ENCODE data around the gene PLD5. TPM values are rescaled to one million over a fixed set of nuclear protein-coding genes. Genes with fewer than 3 reads are reported as not detected.
"Not testable (repeated sequence)": the region's sequence is repeated elsewhere in the genome, so short reads cannot be mapped to it uniquely, and the experiment has no call there.

Gene PLD5
- total and polyA plus RNA-seq, 3 experiments from 2014 or later = not detected

DNA sequence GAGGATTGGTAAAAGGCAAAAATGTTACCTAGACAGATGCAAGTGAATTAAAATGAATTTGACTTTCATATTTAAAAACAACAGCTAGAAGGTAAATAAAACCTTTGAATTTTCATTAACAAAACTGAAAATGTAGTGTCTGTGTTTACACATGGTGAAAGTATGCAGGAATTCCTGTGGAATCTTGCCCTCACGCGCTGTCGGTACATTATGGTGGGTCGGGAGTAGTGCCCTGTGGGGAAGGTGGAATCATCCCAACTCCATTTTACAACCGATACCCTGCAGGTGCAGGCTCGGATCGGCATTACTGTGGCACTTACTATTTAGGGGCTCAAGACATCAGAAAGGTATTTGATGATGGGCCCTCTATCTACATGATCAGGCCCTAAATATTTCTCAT is 328.4 kb downstream of the PLD5 start:
- DNase-seq = no peak
- Histone ChIP-seq H3K4me3 (ENCODE audit: low read length) (no peak overlapping the region), H3K9me3 (ENCODE audit: low read length) (no peaks in the 10 kb centered on the region), H3K27ac (ENCODE audit: low read depth, low read length) (no peak overlapping the region), H3K4me1 (ENCODE audit: insufficient read depth, low read length) (no peaks in the 10 kb centered on the region), H3K27me3 (ENCODE audit: insufficient read depth, low read length, poor library complexity, severe bottlenecking) (no peaks in the 10 kb centered on the region), H3K36me3 (ENCODE audit: insufficient read depth, low read length) (no peaks in the 10 kb centered on the region)
- peaks cover 0 to 6% (median 0%) of the 10 kb centered on the region in 5 donors for H3K9me3 Mint-ChIP-seq
- ChIA-PET POLR2A (no interaction called here), CTCF (no interaction called here)
- peaks cover 0 to 3% of the 10 kb centered on the region in 2 donors for H3K27me3 Mint-ChIP-seq
- no peaks in the 10 kb centered on the region for H3K36me3 Mint-ChIP-seq
- H3K4me3 Mint-ChIP-seq = no peak overlapping the region
- H3K4me1 Mint-ChIP-seq = no peaks in the 10 kb centered on the region
- H3K27ac Mint-ChIP-seq = no peak overlapping the region

DNA sequence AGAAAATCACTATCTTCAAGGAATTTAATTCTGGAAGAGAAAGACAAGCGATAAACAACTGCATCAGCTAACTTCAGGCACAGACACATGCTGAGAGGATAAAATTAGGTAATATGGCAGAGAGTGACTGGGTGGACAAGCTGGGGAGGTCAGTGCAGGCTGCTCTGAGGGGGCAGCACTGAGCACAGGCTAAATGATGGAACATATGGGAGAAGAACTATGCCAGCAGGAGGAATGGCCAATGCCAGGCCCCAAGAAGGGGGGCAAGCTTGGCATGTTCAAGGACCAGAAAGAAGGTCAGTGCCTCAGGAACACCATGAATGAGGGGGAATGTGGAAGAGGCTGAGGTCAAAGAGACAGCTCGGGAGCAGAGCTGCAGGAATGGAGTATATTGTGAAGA is 334.9 kb downstream of the PLD5 start:
- CTCF ChIA-PET = no interaction called here
- H3K4me1 Mint-ChIP-seq = no peaks in the 10 kb centered on the region
- no peak for DNase-seq
- Histone ChIP-seq H3K27ac (ENCODE audit: low read depth, low read length) (no peak overlapping the region), H3K27me3 (ENCODE audit: insufficient read depth, low read length, poor library complexity, severe bottlenecking) (no peaks in the 10 kb centered on the region), H3K4me1 (ENCODE audit: insufficient read depth, low read length) (no peaks in the 10 kb centered on the region), H3K9me3 (ENCODE audit: low read length) (no peaks in the 10 kb centered on the region), H3K4me3 (ENCODE audit: low read length) (no peak overlapping the region), H3K36me3 (ENCODE audit: insufficient read depth, low read length) (no peaks in the 10 kb centered on the region)
- no peak overlapping the region for H3K4me3 Mint-ChIP-seq
- no peak overlapping the region for H3K27ac Mint-ChIP-seq
- POLR2A ChIA-PET = no interaction called here
- H3K9me3 Mint-ChIP-seq = peaks cover 0 to 3% (median 2%) of the 10 kb centered on the region in 5 donors
- no peaks in the 10 kb centered on the region for H3K27me3 Mint-ChIP-seq
- H3K36me3 Mint-ChIP-seq = no peaks in the 10 kb centered on the region

DNA sequence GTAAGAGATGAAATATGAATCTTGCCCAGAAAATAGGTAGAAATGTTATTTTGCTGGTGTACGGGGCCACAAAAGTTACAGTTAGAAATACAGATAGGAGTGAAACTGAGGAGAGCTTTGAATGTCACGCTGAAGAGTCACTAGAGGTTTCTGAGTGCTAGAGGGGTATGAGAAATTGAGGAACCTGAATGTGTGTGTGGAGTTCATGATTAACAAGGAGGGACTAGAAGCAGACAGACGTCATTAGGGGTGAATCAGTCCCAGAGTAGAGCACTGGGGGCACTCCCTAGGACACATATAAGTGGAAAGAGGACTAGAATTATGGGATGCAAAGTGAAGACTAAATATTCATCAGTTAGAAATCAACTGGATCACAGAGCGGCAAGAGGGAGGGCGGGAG is 336.7 kb downstream of the PLD5 start:
- H3K4me1 ChIP-seq (ENCODE audit: insufficient read depth, low read length) = no peaks in the 10 kb centered on the region
- ChIA-PET CTCF (no interaction called here), POLR2A (no interaction called here)
- H3K9me3 Mint-ChIP-seq = peaks cover 0 to 3% (median 2%) of the 10 kb centered on the region in 5 donors
- H3K36me3 ChIP-seq (ENCODE audit: insufficient read depth, low read length) = no peaks in the 10 kb centered on the region
- no peaks in the 10 kb centered on the region for H3K36me3 Mint-ChIP-seq
- H3K9me3 ChIP-seq (ENCODE audit: low read length) = no peaks in the 10 kb centered on the region
- no peak overlapping the region for H3K4me3 Mint-ChIP-seq
- no peaks in the 10 kb centered on the region for H3K27me3 Mint-ChIP-seq
- H3K4me3 ChIP-seq (ENCODE audit: low read length) = no peak overlapping the region
- no peaks in the 10 kb centered on the region for H3K4me1 Mint-ChIP-seq
- H3K27ac ChIP-seq (ENCODE audit: low read depth, low read length) = no peak overlapping the region
- no peak for DNase-seq
- H3K27ac Mint-ChIP-seq = no peak overlapping the region
- H3K27me3 ChIP-seq (ENCODE audit: insufficient read depth, low read length, poor library complexity, severe bottlenecking) = no peaks in the 10 kb centered on the region

DNA sequence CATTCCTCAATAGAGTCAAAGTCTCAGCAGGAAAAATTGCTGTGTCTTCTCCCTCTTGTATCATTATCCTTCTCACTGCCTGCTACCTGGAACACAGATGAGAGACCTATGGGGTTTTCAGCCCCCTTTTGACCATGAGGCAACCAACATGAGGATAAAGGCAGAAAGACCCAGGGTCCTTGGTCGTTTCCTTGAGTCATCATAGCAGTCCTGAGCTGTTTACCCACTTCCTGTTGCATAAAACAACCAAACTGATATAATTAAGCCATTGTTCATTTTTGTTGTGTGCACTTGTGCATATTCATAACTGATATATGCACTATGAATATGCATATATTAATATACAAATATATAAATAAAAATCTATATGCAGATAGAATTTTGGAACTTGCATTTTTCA is 337.3 kb downstream of the PLD5 start:
- DNase-seq = no peak
- H3K4me1 ChIP-seq (ENCODE audit: insufficient read depth, low read length) = no peaks in the 10 kb centered on the region
- no peak overlapping the region for H3K4me3 Mint-ChIP-seq
- no peaks in the 10 kb centered on the region for H3K4me1 Mint-ChIP-seq
- peaks cover 0 to 3% (median 2%) of the 10 kb centered on the region in 5 donors for H3K9me3 Mint-ChIP-seq
- no peak overlapping the region for H3K4me3 ChIP-seq (ENCODE audit: low read length)
- H3K27me3 Mint-ChIP-seq = no peaks in the 10 kb centered on the region
- H3K27ac ChIP-seq (ENCODE audit: low read depth, low read length) = no peak overlapping the region
- no peaks in the 10 kb centered on the region for H3K36me3 ChIP-seq (ENCODE audit: insufficient read depth, low read length)
- H3K36me3 Mint-ChIP-seq = no peaks in the 10 kb centered on the region
- H3K9me3 ChIP-seq (ENCODE audit: low read length) = no peaks in the 10 kb centered on the region
- H3K27ac Mint-ChIP-seq = no peak overlapping the region
- H3K27me3 ChIP-seq (ENCODE audit: insufficient read depth, low read length, poor library complexity, severe bottlenecking) = no peaks in the 10 kb centered on the region
- ChIA-PET POLR2A (no interaction called here), CTCF (no interaction called here)

DNA sequence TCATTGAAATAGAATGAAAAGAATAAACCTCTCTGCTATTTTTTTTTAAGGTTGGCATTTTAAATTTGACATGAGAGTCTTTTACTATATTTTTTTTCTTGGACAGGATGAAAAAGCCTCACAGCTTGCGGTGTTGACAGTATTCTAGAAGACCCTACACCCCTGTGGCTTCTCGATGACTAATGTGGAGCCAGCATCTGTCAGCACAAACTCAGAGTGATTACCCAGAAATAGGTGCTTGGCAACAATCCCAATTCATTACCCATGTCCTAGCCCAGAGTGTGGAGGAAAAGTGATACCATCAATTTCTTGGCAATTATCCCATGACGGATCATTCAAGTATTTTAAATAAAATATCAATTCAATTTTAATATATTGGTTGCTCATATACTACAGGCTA is 338.8 kb downstream of the PLD5 start:
- H3K27me3 Mint-ChIP-seq = no peaks in the 10 kb centered on the region
- Histone ChIP-seq H3K4me1 (ENCODE audit: insufficient read depth, low read length) (no peaks in the 10 kb centered on the region), H3K4me3 (ENCODE audit: low read length) (no peak overlapping the region), H3K9me3 (ENCODE audit: low read length) (no peaks in the 10 kb centered on the region), H3K36me3 (ENCODE audit: insufficient read depth, low read length) (no peaks in the 10 kb centered on the region), H3K27me3 (ENCODE audit: insufficient read depth, low read length, poor library complexity, severe bottlenecking) (no peaks in the 10 kb centered on the region), H3K27ac (ENCODE audit: low read depth, low read length) (no peak overlapping the region)
- H3K27ac Mint-ChIP-seq = no peak overlapping the region
- H3K4me1 Mint-ChIP-seq = no peaks in the 10 kb centered on the region
- CTCF ChIA-PET = no interaction called here
- H3K36me3 Mint-ChIP-seq = no peaks in the 10 kb centered on the region
- no peak for DNase-seq
- H3K9me3 Mint-ChIP-seq = peaks cover 0 to 3% (median 0%) of the 10 kb centered on the region in 5 donors
- H3K4me3 Mint-ChIP-seq = no peak overlapping the region
- POLR2A ChIA-PET = no interaction called here

DNA sequence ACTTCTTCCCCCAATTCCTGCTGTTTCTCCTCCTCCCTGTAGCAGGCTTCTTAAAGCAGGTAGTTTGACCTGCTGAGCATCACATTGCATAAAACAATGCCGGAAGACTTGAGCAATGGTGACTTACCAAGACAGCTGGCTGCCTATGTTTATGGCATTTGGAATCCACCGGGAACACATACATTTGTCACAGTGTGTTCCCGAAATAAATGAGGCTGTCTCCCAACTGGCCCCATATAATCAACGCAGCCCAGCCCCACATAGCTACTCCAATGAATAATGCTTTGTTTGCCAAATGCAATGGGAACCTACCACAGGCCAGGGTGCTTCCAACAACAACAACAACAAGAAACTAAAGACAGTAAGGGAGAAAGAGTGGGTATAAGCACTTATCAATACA is 339.5 kb downstream of the PLD5 start:
- Histone ChIP-seq H3K9me3 (ENCODE audit: low read length) (no peaks in the 10 kb centered on the region), H3K27me3 (ENCODE audit: insufficient read depth, low read length, poor library complexity, severe bottlenecking) (no peaks in the 10 kb centered on the region), H3K4me1 (ENCODE audit: insufficient read depth, low read length) (no peaks in the 10 kb centered on the region), H3K36me3 (ENCODE audit: insufficient read depth, low read length) (no peaks in the 10 kb centered on the region), H3K27ac (ENCODE audit: low read depth, low read length) (no peak overlapping the region), H3K4me3 (ENCODE audit: low read length) (no peak overlapping the region)
- ChIA-PET POLR2A (no interaction called here), CTCF (no interaction called here)
- Mint-ChIP-seq H3K9me3 (peaks cover 0 to 3% (median 0%) of the 10 kb centered on the region in 5 donors), H3K4me3 (no peak overlapping the region), H3K27ac (no peak overlapping the region), H3K36me3 (no peaks in the 10 kb centered on the region), H3K27me3 (no peaks in the 10 kb centered on the region), H3K4me1 (no peaks in the 10 kb centered on the region)
- DNase-seq = no peak

DNA sequence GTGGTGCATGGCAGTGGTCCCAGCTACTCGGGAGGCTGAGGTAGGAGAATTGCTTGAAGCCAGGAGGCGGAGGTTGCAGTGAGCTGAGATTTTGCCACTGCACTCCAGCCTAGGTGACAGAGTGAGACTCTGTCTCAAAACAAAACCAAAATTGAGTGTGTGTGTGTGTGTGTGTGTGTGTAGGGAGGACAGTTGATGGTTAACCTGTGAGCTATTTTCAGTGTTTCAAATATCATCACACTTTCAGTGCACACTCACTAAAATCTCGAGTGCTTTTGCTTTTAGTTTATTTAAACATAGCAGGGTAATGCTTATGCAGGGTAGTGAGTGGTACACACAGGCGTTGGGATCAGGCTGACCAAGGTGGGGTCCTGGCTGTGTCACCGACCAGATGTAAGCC is 344.7 kb downstream of the PLD5 start:
- H3K27ac Mint-ChIP-seq; H3K27ac ChIP-seq (ENCODE audit: low read depth, low read length); H3K4me1 Mint-ChIP-seq; H3K36me3 ChIP-seq (ENCODE audit: insufficient read depth, low read length); H3K36me3 Mint-ChIP-seq; H3K4me3 Mint-ChIP-seq; H3K4me3 ChIP-seq (ENCODE audit: low read length); H3K4me1 ChIP-seq (ENCODE audit: insufficient read depth, low read length); DNase-seq; H3K9me3 ChIP-seq (ENCODE audit: low read length); H3K27me3 Mint-ChIP-seq; CTCF ChIA-PET; POLR2A ChIA-PET; H3K27me3 ChIP-seq (ENCODE audit: insufficient read depth, low read length, poor library complexity, severe bottlenecking): not testable (repeated sequence)
- H3K9me3 Mint-ChIP-seq = peaks cover 0 to 10% (median 6%) of the 10 kb centered on the region in 5 donors

DNA sequence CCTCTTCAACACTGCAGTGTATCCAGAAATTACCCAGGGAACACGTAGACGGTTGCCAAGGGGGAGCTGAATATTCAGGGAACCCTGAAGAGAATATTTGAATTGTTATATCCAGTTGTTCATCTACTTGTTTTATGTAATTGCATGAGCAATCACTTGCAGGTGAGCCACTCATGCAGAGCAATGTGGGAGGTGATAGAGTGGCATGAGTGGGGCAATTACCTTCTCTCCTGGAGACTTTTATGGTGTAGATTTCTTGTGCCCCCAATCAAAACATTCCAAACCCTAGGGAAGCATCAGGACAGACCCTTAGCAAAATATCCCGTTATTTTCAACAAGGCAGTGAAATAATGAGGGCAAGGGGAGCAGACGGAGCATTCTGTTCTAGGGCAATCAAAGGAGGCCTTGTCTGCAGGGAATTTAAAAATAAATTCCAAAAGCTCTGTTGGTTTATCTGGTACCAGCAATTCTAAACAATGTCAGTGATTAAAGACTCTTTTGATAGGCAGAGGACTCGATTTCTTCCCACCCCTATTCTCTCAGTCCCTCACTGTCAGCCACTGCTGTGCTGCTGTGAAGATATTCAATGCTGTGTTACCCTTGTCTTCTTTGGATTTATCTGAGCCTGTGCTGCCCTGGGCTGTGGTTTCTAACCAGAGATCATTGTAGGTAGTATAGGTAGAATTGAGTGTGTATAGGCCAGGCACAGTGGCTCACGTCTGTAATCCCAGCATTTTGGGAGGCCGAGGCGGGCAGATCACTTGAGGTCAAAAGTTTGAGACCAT is 345.4 kb downstream of the PLD5 start:
- H3K27ac ChIP-seq (ENCODE audit: low read depth, low read length) = no peak overlapping the region
- Mint-ChIP-seq H3K4me3 (no peak overlapping the region), H3K4me1 (no peaks in the 10 kb centered on the region), H3K9me3 (peaks cover 0 to 10% (median 6%) of the 10 kb centered on the region in 5 donors), H3K27me3 (no peaks in the 10 kb centered on the region), H3K27ac (no peak overlapping the region), H3K36me3 (no peaks in the 10 kb centered on the region)
- CTCF ChIA-PET = no interaction called here
- H3K4me3 ChIP-seq (ENCODE audit: low read length) = no peak overlapping the region
- no peaks in the 10 kb centered on the region for H3K36me3 ChIP-seq (ENCODE audit: insufficient read depth, low read length)
- no peaks in the 10 kb centered on the region for H3K4me1 ChIP-seq (ENCODE audit: insufficient read depth, low read length)
- H3K27me3 ChIP-seq (ENCODE audit: insufficient read depth, low read length, poor library complexity, severe bottlenecking) = no peaks in the 10 kb centered on the region
- H3K9me3 ChIP-seq (ENCODE audit: low read length) = no peaks in the 10 kb centered on the region
- DNase-seq = no peak
- POLR2A ChIA-PET = no interaction called here

Data from CD8-positive, alpha-beta memory T cell (primary cell).